Nephron (organoid): ENCODE results near the gene PPM1H.
A peak's percentile ranks its signal among the peaks of the same experiment; 100 is the strongest.

Experiments
- H3K27ac Mint-ChIP-seq, 3 experiments: 2 replicates each; pipeline ENCODE4 v1.8.0; 2020; ENCODE audit warnings: mixed read lengths in 3 of 3, mild to moderate bottlenecking in 2 of 3, moderate library complexity in 1 of 3
- H3K27me3 Mint-ChIP-seq: 2 replicates; pipeline ENCODE4 v1.8.0; 2021; ENCODE audit warnings: low read depth, mild to moderate bottlenecking, moderate library complexity, mixed read lengths
- H3K36me3 Mint-ChIP-seq: 2 replicates; pipeline ENCODE4 v1.8.0; 2020; ENCODE audit warnings: low read depth, mixed read lengths
- H3K4me1 Mint-ChIP-seq: 2 replicates; pipeline ENCODE4 v1.8.0; 2020; ENCODE audit warnings: mixed read lengths
- H3K4me3 Mint-ChIP-seq, 3 experiments: 2 replicates each; pipeline ENCODE4 v1.8.0; 2020; ENCODE audit warnings: mild to moderate bottlenecking in 3 of 3, mixed read lengths in 3 of 3, moderate library complexity in 2 of 3
- H3K9me3 Mint-ChIP-seq: 2 replicates; pipeline ENCODE4 v1.8.0; 2020; ENCODE audit warnings: mixed read lengths
- TF ChIP-seq, protein P1 (sequence below), 3 experiments: fragments of 200-600 bp; sonication (generic); IDR thresholded peaks; one replicate each; pipeline ENCODE4 v1.5.0; 2021; ENCODE audit warnings: antibody characterized with exemption in 3 of 3; ENCODE audit not compliant: unreplicated experiment in 3 of 3

PPM1H gene

DNA sequence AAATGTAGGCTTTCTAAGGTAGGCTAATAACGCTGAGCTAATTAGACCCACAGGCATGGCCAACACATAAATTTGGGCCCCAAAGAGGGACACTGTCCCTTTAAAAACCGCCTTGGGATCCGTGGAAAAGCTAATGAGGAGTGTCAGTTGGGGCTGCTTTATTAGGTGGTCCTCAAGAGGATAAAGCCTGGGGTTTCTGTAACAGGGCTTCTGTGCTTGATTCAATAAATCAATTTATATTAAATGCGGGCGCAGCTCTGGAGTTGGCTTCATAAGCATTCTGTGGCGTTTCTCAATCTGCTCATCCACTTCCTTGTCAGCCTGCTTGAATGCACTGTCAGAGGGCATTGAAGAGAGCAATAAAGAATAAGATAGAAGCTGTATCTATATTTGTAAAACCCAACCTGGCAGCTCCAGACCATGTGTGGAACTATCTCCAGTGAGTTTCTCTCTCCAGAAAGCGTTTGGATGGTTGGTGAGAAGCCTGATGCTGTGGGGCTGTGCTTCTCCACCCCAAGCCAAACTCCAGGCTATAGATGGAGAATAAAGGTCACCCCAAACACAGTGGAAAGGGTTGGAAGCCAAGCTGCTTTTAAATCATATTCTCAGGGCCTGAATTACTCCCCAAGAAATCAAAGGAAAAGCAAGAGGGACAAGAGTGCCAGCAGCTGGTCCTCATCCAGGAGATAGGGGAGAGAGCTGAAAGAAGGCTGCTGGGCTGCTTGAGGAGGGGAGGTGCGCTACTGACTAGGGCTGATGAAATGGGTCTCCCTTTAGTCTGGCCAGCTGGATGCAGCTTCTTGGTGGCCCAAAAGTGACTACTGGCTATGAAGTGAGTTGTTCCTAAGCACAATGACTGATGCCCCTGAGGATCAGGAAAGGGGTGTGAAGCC lies 222.0 kb downstream of the PPM1H start:
- H3K27me3 Mint-ChIP-seq, result no peaks in the 10 kb centered on the region
- TF ChIP-seq, protein P1, sequence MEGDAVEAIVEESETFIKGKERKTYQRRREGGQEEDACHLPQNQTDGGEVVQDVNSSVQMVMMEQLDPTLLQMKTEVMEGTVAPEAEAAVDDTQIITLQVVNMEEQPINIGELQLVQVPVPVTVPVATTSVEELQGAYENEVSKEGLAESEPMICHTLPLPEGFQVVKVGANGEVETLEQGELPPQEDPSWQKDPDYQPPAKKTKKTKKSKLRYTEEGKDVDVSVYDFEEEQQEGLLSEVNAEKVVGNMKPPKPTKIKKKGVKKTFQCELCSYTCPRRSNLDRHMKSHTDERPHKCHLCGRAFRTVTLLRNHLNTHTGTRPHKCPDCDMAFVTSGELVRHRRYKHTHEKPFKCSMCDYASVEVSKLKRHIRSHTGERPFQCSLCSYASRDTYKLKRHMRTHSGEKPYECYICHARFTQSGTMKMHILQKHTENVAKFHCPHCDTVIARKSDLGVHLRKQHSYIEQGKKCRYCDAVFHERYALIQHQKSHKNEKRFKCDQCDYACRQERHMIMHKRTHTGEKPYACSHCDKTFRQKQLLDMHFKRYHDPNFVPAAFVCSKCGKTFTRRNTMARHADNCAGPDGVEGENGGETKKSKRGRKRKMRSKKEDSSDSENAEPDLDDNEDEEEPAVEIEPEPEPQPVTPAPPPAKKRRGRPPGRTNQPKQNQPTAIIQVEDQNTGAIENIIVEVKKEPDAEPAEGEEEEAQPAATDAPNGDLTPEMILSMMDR (IDR thresholded peaks at IDR 0.05; ENCODE audit: unreplicated experiment in 3 of 3), result no peak
- H3K27ac Mint-ChIP-seq, result peak overlapping the region; percentile 73 to 87 (median 85)
- peak overlapping the region in 2 of 3 experiments; percentile 31 to 51 for H3K4me3 Mint-ChIP-seq
- peaks cover 4% of the 10 kb centered on the region for H3K36me3 Mint-ChIP-seq
- H3K9me3 Mint-ChIP-seq, result no peaks in the 10 kb centered on the region
- peaks cover 67% of the 10 kb centered on the region for H3K4me1 Mint-ChIP-seq

- Mint-ChIP-seq H3K4me3 (peak overlapping the region in 1 of 3 experiments; percentile 15), H3K4me1 (peaks cover 55% of the 10 kb centered on the region), H3K27me3 (no peaks in the 10 kb centered on the region), H3K27ac (peak overlapping the region; percentile 73 to 87 (median 85)), H3K9me3 (no peaks in the 10 kb centered on the region), H3K36me3 (peaks cover 4% of the 10 kb centered on the region)
- TF ChIP-seq, protein P1 (IDR thresholded peaks at IDR 0.05; ENCODE audit: unreplicated experiment in 3 of 3), result no peak
These were observed 223.2 kb downstream of the PPM1H start for GRCh38 chr12:62711631-62712241.

DNA sequence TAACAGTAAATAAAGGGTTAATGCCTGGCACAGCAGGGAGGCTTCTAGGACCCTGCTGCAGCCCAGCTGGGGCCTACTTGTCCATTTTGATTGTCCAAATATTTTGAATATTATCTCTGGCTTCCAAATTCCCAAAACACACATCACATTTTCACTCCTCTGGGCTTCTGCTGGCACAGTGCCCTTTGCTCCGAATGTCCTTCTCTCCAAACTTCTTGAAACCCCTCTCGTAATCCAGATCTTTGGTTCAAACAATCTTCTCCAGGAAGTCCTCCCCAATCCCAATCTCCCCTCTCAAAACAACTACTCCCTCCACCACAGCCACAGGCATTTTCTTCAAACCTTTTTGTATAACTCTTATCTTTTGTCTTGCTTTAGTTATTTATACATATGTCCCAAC lies 225.6 kb downstream of the PPM1H start:
- H3K4me3 Mint-ChIP-seq, result no peak overlapping the region

DNA sequence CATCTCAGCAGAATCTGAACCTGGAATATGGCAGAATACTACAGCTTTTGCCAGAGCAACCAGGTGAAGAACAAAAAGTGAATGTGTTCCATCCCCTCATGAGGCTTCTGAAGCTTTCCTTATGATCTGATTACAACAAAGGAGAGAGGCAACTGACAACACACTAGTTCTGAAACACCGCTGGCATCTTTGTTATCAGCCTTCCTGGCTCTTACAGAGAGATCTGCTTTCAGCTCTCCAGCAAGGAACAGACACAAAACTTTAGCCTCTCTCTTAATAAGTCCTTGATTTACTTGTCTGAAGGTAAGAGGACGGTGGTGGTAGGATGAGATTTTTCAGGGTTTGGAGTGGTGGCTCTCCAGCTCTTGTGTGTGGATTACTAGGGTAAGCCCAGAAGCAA lies 227.0 kb downstream of the PPM1H start:
- no peak overlapping the region for H3K27ac Mint-ChIP-seq
- H3K36me3 Mint-ChIP-seq, result peaks cover 4% of the 10 kb centered on the region
- H3K27me3 Mint-ChIP-seq, result no peaks in the 10 kb centered on the region
- no peak overlapping the region for H3K4me3 Mint-ChIP-seq
- TF ChIP-seq, protein P1 (IDR thresholded peaks at IDR 0.05; ENCODE audit: unreplicated experiment in 3 of 3), result no peak
- H3K9me3 Mint-ChIP-seq, result no peaks in the 10 kb centered on the region
- H3K4me1 Mint-ChIP-seq, result peaks cover 48% of the 10 kb centered on the region

More for the DNA sequence above, 225.6 kb downstream of the PPM1H start:
- H3K27ac Mint-ChIP-seq, result peak overlapping the region in 2 of 3 experiments; percentile 16 to 84
- no peaks in the 10 kb centered on the region for H3K9me3 Mint-ChIP-seq
- H3K4me1 Mint-ChIP-seq, result peaks cover 47% of the 10 kb centered on the region
- H3K36me3 Mint-ChIP-seq, result peaks cover 4% of the 10 kb centered on the region
- TF ChIP-seq, protein P1 (IDR thresholded peaks at IDR 0.05; ENCODE audit: unreplicated experiment in 3 of 3), result no peak
- no peaks in the 10 kb centered on the region for H3K27me3 Mint-ChIP-seq

- TF ChIP-seq, protein P1 (IDR thresholded peaks at IDR 0.05; ENCODE audit: unreplicated experiment in 3 of 3), result no peak
- Mint-ChIP-seq H3K4me1 (peaks cover 38% of the 10 kb centered on the region), H3K27me3 (no peaks in the 10 kb centered on the region), H3K36me3 (peaks cover 4% of the 10 kb centered on the region), H3K9me3 (no peaks in the 10 kb centered on the region), H3K27ac (peak overlapping the region in 1 of 3 experiments; percentile 8), H3K4me3 (no peak overlapping the region)
These were observed 229.1 kb downstream of the PPM1H start for GRCh38 chr12:62705846-62706245.
